C4-2B (cell line): ENCODE data around the gene NASP.
A peak's percentile ranks its signal among the peaks of the same experiment; 100 is the strongest.

ENCODE experiments used
- H3K27ac ChIP-seq: fragments of 450-650 bp; 2 replicates; pipeline ENCODE4 v1.5.1; 2017
- ZFX ChIP-seq: fragments of 450-650 bp; IDR thresholded peaks from 2 replicates; pipeline ENCODE4 v1.6.1; 2017
- TF ChIP-seq, protein P1 (sequence below): fragments of 450-650 bp; conservative IDR thresholded peaks from 2 replicates; pipeline ENCODE4 v1.5.1; 2017; ENCODE audit warnings: mild to moderate bottlenecking

Gene NASP

DNA sequence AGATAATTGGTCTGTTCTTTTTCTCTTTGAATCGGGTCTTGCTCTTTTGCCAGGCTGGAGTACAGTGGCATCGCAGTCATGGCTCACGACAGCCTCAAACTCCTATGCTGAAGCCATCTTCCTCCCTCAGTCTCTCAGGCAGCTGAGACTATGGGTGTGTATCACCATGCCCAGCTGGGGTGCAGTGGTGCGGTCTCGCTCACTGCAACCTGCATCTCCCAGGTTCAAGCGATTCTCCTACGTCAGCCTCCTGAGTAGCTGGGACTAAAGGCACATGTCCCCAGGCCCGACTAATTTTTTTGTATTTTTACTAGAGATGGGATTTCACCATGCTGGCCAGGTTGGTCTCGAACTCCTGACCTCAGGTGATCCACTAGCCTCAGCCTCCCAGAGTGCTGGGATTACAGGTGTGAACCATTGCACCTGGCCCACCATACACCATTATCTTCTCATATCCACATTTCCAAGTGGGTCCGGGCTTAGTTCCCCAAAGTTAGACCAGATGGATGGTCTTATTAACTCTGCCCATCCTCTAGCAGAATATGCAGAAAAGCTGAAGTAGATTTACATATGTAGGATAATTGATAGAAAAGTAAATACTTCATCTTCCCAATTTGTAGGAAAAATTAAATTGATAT, 26.9 kb downstream of the NASP start:
- TF ChIP-seq, protein P1, sequence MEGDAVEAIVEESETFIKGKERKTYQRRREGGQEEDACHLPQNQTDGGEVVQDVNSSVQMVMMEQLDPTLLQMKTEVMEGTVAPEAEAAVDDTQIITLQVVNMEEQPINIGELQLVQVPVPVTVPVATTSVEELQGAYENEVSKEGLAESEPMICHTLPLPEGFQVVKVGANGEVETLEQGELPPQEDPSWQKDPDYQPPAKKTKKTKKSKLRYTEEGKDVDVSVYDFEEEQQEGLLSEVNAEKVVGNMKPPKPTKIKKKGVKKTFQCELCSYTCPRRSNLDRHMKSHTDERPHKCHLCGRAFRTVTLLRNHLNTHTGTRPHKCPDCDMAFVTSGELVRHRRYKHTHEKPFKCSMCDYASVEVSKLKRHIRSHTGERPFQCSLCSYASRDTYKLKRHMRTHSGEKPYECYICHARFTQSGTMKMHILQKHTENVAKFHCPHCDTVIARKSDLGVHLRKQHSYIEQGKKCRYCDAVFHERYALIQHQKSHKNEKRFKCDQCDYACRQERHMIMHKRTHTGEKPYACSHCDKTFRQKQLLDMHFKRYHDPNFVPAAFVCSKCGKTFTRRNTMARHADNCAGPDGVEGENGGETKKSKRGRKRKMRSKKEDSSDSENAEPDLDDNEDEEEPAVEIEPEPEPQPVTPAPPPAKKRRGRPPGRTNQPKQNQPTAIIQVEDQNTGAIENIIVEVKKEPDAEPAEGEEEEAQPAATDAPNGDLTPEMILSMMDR = no peak
- TF ChIP-seq ZFX = no peak
- H3K27ac ChIP-seq = no peak overlapping the region

DNA sequence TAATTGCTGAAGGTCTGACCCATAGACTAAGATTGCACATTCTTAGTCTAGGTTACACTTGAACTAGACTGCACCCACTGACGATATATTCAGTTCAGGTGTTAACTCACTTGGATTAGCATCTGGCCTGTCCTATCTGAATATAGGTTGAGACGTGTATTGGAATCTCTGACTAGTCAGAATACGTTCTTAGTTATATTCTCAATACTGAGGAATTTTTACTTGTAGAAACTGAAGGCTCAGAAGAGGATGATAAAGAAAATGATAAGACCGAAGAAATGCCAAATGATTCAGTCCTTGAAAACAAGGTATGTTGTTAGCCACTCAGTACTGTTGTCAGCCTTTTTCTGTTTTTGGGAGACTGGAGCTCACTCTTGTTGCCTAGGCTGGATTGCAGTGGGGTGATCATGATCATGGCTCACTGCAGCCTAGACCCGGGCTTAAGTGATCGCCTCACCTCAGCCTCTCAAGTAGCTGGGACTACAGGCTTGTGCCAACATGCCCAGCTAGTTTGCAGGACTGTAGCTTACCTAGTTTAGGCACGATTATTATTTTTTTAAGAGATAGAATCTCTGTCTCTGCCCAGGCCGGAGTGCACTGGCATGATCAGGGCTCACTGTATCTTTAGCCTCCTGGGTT, 29.2 kb downstream of the NASP start:
- H3K27ac ChIP-seq = no peak overlapping the region
- TF ChIP-seq, protein P1 = no peak
- TF ChIP-seq ZFX = no peak

DNA sequence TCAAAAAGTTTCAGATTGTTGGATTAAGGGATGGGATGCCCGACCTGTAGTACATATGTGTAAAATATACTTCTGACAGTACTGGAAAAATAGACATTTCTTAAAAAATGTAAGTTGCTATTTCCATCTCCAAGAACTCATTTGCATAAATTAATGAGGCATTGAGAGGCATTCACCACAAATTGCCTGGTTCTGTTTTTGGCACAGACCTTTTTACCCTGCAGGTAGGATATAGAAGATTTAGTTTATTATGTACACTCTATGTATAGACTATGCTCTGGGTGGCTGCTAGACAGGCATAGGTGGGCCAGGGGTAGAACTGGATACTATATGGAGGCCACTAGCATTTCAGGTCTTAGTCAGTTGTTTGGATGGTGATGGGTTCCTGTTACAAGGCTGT, 32.0 kb downstream of the NASP start:
- no peak overlapping the region for H3K27ac ChIP-seq
- TF ChIP-seq ZFX = no peak
- TF ChIP-seq, protein P1 = no peak

DNA sequence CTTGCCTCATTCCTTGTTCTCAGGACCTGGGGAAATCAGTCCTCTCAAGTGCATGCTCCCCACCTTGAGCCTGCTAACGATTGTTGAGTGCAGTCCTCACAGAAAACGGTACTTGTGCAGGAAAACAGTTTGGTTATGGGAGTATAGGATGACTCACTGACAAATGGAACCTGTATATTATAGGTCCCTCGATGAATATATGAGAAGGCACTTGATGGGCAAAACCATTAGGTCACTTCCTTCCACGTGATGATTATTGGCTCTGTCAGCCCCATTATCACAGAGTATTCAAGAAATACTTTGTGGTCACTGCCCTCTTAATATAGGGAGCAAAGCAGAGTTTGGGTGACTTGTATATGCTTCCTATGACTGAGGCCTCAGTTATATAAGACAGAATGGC, 33.8 kb downstream of the NASP start:
- H3K27ac ChIP-seq = no peak overlapping the region
- TF ChIP-seq, protein P1 = no peak
- no peak for TF ChIP-seq ZFX

DNA sequence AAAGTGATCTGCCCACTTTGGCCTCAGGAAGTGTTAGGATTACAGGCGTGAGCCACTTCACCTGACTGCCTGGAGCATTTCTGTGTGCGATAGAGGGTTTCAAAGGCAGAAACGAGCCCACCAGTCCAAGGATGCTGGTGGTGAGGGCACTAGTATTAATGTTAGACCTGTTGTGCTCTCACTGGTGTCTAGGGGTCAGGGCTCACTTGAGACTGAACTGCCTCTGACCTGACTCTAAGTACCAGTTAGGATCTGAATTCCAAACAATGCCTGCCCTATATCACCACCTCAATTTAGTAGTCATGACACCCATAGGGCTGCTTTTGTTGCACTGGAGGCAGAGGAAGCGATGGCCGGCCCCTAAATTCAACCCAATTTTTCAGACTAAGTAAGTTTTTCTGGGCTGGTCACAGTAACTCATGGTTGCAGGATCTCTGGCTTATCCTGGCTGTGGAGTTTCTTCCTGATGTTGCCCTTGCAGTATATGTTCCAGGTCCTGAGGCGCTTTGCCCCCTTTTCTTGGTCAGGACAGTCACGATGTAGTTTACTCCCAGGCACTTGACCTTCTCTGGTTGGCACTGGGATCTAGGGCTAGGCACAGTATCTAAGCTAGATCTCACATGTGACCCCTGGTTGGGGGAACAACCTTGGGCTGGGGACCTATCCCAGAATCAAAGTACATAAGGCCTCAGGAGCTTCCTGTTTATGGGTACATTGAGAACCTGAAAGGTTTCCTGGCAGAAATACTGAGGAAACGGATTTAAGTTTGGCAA, 35.5 kb downstream of the NASP start:
- peak overlapping the region; percentile 64 for H3K27ac ChIP-seq
- TF ChIP-seq ZFX = no peak

DNA sequence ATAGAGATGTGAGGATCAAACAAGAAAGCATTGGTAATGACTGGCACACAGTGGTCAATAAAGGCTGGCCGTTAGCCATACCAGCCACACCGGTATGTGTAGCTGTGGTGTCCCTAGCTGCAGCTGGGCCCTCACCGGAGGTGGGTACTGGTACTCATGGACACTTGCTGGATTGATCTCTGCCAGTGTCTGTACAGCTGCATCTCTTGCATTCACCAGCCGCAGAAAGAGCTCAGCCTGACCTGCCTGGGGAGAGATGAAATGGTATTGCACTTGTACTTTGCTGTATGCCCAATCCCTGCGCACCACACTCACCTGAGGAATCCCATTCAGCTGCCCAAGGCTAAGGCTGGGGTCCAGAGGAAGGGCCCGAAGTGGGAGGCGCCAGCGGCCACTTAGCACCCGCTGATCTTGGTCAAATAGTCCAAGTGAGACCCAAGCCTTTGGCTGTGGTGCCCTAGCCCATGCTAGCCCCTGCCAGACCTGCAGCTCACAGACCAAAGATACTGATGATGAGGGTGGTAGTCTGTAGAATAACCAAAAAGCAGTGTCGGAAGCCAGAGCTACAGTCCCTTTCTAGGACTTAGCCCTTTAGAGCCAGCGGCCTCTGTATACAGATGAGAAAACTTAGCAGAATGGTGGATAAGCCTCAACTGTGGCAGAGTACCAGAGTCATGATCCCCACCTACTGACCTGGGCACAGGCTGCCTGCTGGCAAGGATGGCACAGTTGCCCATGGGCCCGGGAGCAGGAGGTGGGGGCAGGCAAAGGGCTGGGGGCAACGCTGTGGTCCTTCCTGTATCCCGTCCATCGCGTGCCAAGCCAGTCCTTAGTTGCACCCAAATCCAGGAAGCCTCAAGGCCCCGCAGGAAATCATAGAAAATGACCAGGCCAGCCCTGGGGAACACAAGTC, 37.0 kb downstream of the NASP start:
- H3K27ac ChIP-seq = peak overlapping the region; percentile 64

DNA sequence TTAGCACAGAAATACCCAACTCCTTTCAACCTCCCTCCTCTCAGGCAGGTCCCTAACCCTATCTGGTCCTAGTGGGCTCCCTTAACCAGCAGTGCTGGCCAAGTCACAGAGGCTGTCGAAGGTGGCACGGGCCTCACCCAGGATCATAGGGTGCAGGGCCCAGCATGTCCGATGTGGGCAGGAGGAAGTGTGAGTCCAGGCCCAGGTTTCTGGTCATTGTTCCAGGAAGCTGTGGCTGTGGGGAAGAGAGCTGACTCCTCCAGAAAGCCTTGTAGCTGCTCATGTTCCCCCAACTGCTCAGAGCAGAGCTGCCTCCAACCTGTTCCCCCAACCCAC, 37.6 kb downstream of the NASP start:
- peak overlapping the region; percentile 64; the same call in 1 of the 2 replicates for H3K27ac ChIP-seq
- TF ChIP-seq, protein P1 = no peak
- no peak for TF ChIP-seq ZFX

More for the DNA sequence above, 37.0 kb downstream of the NASP start:
- TF ChIP-seq ZFX = no peak
- TF ChIP-seq, protein P1 = no peak
